GM18511 (cell line): ENCODE results near the gene RAB40C.

Experiments used
- ATAC-seq: cut with Tn5 transposase; IDR thresholded peaks from one replicate; pipeline ENCODE4 v1.9.1; 2021; ENCODE audit warnings: mild to moderate bottlenecking, moderate library complexity; ENCODE audit not compliant: unreplicated experiment

RAB40C gene

DNA sequence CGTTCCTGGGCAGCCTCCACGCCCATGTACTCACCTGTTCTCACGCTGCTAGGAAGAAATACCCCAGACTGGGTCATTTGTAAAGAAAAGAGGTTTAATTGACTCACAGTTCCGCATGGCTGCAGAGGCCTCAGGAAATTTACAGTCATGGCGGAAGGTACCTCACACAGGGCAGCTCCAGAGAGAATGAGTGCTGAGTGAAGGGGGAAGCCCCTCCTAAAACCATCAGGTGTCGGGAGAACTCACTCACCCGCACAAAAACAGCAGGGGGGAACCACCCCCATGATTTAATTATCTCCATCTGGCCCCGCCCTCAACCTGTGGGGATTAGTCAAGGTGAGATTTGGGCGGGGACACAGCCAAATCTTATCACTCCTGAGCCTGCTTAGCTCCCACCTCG is 18.2 kb downstream of the RAB40C start:
- ATAC-seq = no peak

DNA sequence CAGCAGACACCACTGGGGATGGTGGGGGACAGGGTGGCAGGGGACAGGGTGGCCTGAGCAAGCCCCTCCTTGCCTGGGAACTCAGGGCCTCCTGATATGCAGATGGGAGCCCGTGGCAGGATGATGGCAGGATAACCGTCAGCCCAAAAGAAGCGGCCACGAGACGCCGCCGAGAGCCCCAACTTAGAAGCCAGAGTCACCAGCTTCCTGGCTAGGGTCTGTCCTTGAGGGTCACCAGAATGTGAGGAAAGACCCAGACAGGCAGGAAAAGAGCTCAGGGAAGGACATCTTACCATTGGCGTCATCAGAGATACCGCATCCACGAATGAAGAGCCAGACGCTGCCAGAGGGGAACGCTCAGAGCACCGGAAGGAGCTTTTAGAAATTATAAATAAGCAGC is 19.4 kb downstream of the RAB40C start:
- no peak for ATAC-seq

DNA sequence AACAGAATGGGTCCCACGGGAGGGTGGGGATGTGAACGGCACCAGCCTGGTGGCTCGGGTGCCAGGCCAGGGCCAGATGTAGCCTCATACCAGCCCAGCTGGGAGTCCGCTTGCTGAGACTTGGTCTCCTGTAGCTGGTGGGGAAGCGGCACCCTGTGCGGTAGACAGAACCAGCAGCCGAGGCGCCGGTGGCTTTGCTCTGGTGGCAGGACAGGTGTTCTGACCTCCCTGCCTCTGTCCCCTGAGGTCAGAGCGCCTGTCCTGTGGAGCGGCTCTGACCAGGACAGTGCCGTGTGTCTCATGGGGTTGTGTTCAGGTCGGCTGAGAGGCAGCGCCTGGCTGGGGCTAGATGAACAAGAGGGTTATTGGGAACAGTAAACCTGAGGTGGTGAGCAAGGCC is 20.1 kb downstream of the RAB40C start:
- no peak for ATAC-seq

DNA sequence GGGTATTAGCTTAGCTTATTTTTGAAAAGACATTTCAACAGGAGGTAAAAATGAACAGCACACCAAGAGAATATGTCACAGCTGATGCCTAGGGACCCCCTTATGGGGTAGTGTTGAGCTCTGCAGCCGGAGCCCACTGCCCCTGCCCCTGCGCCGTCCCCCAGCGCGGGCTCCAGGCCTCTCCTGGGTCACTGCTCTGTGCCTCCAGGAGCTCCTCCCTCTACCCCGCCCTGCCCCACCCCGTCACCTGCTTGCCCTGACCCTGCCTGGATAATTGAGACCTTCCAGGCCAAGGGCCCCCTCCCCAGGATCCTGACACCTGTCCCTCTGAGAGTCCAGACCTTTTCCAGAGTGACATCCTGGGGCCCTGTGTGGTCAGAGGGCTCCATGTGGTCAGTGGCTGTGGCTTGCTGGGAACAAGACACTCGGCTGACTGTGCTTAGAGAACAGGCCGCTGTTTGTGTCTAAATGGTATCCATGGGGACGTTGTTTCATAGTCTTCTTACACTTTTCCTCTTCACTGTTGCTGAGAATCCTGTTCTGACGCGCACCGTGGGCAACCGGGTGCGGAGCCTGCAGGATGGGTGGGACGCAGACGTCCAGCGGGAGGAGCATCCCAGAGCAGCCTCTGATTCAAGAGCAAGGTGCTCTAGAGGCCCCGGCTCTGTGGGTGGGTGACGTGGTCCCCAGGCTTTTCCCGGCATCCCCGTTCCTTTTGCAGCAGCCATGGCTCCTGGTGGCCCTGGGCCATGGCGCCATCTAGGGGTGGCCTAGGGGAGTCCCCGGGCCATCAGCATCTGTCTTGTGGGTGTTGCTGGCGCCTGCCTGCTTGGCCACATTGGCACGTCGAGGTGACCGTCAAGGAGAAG is 20.9 kb downstream of the RAB40C start:
- no peak for ATAC-seq

DNA sequence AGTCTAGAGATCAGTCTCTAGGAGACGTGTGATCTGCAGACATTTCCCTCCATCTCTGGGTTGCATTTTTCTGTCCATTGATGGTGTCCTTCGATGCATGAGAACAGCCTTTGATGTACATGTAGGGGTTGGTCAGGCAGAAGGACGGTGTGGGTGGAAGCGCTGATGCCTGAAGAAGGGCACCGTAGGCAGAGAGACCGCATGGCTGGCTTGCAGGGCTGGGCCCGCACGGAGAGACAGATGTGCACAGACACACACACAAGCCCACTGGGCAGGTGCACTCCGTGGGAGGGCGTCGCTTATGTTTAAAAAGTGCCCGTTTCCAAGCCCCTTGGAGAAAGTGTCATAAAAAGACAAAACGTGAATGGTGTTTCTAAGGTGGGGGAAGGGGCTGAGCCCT is 25.3 kb downstream of the RAB40C start:
- ATAC-seq = no peak

DNA sequence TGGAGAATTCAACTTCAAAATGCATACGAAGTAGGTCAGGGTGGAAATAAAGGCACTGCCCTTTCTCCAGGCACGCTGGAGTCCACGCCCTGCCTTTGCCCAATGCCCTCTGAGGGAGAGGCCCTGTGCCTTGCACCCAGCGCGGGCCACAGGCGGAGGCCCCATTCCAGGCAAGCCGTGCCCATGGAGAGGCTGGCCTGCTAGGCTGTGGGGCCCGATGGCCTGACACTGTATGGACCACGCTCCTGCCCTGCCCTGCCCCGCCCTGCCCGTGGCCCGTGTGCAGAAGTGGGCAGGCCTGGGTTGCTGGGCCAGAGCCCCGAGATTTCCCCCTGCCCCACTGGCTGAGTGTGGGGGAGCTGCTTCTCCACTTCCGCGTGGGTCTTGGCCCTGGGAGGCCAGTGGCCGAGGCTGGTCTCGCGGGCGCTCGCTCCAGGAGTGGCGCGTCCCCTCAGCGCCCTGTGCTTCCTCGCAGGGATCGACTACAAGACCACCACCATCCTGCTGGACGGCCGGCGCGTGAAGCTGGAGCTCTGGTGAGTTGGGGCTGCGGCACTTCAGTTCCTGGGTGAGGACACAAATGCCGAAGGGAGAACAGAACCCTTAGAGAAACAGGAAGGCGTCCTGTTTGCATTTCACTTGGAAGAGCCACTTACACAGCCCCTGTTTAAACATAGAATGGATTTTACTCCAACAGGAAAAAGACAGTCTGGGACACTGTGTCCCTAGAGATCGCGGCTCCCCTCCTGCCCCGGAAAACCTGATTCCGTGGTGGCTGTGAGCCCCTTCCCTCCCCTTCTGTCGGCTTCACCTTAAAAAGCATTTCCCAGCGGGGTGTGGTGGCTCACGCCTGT is 27.1 kb downstream of the RAB40C start:
- no peak for ATAC-seq

DNA sequence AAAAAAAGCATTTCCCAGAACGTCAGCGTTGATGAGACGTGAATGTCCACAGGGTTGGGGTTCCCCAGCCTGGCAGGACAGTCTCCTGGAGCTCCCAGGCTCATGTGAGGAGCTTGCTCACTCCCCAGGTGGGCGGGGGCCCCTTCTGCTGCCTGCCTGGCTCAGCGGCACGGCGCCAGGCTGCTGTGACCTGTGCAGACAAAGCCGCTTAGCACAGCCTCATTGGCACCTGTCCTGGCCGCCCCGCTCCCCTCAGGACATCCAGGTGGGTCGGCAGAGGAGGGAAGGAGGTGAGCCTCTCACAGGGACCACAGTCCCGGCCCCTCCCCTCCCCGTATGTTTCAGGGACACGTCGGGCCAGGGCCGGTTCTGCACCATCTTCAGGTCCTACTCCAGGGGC is 28.0 kb downstream of the RAB40C start:
- ATAC-seq = no peak

DNA sequence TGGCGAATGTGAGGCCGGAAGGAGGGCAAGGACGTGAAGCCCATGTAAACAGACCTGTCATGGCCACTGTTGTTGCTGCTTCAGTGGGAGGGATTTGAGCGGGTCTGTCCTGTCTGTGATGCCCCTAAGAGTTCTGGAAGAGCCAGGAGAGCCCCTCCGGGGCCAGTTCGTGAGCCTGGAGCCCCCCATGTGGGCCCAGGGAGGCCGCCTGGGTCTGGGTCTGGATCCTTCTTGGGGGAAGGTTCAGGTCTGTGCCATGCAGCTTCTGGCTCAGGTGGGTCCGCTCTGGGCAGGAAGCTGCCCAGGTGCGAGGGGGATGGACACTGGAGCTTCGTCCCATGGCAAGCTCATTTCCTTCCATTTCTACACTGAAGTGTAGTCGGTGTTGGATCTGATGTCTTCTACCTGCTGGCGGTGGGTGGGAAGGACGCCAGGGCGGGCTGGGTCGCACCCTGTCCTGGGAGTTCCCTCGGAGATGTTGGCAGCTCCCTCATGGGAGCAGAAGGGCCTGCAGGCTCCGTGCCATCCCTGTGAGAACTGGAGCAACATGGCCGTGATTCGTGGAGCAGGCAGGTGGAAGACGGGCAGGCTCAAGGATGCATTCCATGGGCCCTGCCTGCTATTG is 29.7 kb downstream of the RAB40C start:
- ATAC-seq = no peak

DNA sequence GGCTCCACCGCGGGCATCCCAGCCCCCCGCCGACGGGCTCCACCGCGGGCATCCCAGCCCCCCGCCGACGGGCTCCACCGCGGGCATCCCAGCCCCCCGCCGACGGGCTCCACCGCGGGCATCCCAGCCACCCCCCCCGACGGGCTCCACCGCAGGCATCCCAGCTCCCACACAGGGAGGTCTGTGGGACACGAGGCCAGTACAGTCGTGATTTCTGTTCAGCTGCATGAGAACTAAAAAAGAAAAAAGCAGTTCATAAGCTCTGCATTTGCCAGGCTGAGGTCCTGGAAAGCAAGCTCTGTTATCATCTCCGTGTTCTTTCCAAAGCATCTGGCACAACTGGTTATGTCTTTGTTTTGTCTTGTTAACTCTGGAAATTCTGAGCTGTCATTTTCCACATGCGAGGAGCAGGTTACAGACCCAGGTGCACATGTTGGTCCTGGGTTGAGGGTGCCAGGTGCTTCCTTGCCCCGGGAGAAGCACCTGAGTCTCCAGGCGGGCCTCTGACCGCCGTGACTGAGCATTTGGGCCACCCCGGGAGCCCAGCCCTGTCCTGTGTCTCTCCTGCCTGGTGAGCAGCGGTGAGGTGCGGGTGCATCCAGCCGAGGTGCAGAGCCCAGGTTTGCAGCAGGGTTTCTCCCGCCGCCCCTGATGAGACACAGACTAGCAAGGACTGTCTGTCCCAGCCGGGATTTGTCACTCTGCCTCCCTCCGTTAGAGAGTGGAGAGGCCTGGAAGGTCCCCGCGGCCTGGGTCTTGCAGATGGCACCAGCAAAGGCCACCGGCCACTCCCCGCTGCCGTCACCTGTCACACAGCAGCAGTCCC is 31.0 kb downstream of the RAB40C start:
- no peak for ATAC-seq

DNA sequence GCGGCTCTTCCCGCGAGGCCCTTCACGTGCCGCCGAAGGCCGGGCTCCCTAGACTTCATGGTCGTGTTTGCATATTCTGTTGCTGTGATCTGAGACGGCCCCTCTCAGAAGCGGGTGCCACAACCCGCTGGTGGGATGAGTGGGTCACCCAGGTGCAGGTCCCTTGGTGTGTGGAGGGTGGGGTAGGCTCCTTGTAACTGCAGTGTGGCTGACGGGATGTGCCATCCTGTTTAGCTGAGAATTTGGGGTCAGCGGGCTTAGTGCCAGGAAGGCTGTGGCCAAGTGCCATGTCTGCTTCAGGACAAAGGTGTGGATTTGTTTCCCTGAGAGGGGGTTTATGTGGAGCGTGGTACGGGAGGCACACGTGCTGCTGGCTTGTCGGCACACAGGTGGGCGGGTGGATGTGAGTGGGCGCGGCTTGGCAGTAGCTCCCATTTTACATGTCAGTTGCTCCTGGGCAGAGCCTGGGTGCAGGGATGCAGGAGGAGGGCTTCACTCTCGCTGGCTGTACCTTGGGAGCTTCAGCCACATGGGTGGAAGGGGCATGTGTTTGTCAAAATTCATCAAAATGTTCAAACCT is 31.8 kb downstream of the RAB40C start:
- no peak for ATAC-seq

DNA sequence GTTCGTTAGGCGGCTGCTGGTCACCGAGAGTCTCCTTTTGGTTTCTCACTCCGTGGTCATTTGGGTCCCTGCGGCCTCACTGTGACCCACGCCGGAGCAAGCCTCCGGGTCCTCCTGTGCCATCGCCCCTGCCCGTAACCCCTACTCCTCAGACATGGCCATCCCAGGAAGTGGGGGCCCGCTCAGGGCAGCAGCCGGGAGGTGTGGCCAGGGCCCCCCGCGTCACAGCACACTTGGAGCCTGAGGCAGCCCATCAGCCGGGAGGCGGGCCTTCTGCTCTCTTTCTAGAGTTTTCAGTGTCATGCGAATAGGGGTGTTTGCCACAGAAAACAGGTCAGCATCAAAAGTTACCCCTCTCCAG is 33.0 kb downstream of the RAB40C start:
- no peak for ATAC-seq

DNA sequence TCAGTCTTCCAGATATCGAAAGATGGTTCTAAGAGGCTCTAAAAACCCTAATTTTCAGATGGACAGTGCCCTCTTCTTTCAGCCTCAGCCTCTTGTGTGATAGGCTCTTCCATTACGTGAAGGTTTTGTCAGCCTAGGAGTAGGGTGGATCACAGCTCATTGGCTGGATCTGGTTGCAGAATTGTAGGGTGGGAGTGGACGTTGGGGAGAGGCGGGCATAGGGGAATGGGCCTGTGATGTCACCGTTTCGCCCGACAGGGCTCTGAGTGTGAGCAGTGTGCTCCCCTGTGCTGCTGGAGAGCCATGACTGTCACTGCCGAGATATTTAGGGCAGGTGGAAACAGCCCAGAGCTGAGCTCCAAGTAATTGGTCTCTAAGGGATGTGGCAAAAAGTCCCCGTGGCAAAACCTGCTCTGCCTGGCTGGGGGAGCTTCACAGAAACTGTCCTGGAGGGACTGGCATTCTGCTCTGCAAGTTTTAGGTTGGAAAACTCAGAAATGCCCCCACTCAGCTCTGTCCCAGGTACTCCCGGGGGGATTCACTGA is 34.7 kb downstream of the RAB40C start:
- no peak for ATAC-seq

DNA sequence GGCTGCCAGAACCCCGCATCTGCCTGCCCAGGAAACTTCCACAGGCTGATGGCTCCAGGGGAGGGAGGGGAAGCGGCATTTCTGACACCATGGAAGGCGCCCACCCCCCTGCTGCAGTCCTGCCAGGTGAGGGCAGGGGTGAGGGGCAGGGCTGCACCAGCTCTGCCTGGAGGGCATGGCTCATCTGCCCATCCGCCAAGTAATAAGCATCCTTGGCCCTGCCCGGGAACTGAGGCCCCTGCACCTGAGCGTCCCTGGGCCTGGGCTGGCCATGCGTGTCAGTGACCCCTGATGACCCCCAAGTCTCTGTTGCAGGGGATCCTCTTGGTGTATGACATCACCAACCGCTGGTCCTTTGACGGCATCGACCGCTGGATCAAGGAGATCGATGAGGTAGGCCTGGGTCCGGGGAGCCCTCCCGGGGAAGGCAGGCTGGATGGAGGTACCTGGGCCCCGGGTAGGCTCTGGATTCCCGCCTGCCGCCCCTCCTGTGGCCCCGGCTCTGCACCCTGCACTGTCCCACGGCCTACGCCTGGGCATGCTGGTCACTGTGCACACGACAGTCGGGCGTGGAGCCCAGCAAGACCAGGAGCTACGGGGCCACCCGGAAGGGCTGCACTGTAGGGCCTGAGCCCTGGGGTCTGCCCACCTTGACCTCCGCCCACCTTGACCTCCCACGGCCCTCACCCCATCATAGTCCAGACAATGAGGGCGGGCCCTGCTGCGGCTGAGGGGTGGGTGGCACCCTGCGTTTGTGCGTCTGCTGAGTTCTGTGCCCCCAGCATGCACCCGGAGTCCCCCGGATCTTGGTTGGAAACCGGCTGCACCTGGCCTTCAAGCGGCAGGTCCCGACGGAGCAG is 35.5 kb downstream of the RAB40C start:
- ATAC-seq = no peak

DNA sequence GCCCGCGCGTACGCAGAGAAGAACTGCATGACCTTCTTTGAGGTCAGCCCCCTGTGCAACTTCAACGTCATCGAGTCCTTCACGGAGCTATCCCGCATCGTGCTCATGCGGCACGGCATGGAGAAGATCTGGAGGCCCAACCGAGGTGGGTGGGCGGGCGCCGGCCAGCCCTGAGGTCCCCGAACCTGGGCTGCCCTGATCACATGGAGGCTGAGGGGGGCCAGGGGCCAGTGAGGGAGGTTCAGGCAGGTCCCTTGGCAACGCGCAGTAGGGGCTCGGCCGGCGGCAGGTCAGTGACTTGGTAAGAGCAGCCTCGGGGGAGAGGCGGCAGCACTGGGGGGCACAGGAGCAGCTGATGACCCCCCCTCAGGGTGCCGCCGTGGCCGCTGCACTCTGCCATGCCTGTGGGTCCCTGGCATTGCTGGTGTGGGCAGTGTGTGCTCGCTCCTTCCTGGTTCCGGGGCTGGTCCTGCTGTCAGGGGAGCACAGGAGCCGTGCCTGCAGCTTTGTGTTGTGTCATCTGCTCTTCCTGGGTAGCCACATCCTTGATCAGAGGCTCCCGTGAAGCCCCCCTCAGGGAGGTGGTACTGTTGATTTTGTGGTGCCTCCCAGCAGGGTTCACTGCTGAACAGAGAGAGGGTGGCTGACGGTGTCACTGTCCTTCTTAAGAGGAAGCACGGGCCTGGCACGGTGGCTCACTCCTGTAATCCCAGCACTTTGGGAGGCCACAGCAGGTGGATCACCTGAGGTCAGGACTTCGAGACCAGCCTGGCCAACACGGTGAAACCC is 36.3 kb downstream of the RAB40C start:
- no peak for ATAC-seq

DNA sequence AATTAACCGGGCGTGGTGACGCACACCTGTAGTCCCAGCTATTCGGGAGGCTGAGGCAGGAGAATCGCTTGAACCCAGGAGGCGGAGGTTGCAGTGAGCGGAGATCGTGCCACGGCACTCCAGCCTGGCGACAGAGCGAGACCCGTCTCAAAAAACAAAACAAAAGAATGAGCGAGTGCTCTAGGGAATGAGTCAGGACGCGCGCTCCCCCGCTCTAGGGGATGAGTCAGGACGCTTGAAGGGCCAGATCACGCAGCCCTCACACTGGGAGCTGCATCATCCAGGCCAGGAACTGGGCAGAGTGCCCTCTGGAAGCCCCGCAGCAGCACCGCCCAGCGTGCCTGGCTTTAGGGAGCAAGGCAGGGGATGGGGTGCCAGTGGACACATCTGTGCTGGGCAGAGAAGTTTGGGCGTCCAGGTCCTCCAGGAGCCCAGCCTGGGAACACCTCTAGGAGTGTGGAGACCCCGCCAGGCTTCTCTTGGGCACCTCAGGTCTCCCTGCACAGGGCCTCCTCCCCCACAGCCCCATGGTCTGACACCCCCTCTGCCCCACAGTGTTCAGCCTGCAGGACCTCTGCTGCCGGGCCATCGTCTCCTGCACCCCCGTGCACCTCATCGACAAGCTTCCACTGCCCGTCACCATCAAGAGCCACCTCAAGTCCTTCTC is 37.1 kb downstream of the RAB40C start:
- ATAC-seq = no peak

DNA sequence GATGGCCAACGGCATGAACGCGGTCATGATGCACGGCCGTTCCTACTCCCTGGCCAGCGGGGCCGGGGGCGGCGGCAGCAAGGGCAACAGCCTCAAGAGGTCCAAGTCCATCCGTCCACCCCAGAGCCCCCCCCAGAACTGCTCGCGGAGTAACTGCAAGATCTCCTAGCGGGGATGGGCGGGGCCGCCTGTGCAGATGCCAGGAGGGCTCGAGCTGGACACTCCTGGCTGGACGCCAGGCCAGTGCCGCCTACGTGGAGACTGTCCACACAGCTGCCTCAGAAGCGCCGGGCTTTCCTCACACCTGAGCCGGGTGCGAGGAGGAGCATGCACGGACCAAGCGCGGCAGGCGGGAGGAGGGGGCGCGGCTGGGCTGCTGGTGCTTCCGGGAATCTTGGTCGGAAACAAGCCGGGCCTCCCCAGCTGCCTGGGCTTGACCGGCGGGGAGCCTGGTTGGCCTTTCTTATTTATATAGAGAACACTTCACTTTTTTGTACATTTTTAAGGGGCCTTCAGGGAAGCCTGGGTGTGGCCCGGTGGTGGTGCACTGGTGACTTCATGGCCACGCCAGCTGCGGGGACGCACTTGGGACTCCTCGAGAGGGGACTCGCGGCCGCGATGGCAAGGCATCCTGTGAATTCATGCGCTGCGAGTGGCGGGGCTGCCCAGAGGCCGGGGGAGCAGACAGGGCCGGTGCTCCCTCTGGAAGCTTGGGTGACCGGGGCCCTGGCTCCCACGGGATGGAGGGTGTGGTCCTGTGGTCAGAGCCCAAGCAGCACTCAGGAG is 37.8 kb downstream of the RAB40C start:
- ATAC-seq = no peak
